HepG2 (cell line): ENCODE results near the gene APOC4. TPM values are rescaled to one million over a fixed set of nuclear protein-coding genes. Genes with fewer than 3 reads are reported as not detected.

Source experiments
- CENPX ChIP-seq: sonication (generic); formaldehyde crosslinking; IDR thresholded peaks from 2 replicates; pipeline ENCODE4 v1.9.0; 2021; ENCODE audit warnings: mild to moderate bottlenecking, missing genetic modification reagents, moderate library complexity
- GABPA ChIP-seq, 2 experiments: IDR thresholded peaks; 2 replicates each; pipeline ENCODE4 v1.6.1; 2011 to 2016; ENCODE audit warnings: low read depth in 2 of 2, low read length in 1 of 2, missing biosample characterization in 1 of 2, missing genetic modification characterization in 1 of 2
- KIAA2018 ChIP-seq: sonication (generic); formaldehyde crosslinking; IDR thresholded peaks from 2 replicates; pipeline ENCODE4 v1.5.0; 2020; ENCODE audit warnings: mild to moderate bottlenecking, missing genetic modification reagents, borderline replicate concordance
- REXO4 ChIP-seq: sonication (generic); formaldehyde crosslinking; IDR thresholded peaks from 2 replicates; pipeline ENCODE4 v1.8.0; 2022; ENCODE audit warnings: missing genetic modification reagents, mild to moderate bottlenecking, borderline replicate concordance
- RFXANK ChIP-seq: IDR thresholded peaks from 2 replicates; pipeline ENCODE4 v1.6.1; 2016
- TARDBP ChIP-seq: sonication (generic); formaldehyde crosslinking; IDR thresholded peaks from 2 replicates; pipeline ENCODE4 v1.8.0; 2022; ENCODE audit warnings: mild to moderate bottlenecking, missing genetic modification reagents
- ZNF180 ChIP-seq: sonication (generic); formaldehyde crosslinking; IDR thresholded peaks from 2 replicates; pipeline ENCODE4 v1.4.0; 2020; ENCODE audit warnings: low read depth, missing genetic modification reagents, borderline replicate concordance
- ZNF235 ChIP-seq: sonication (generic); formaldehyde crosslinking; IDR thresholded peaks from 2 replicates; pipeline ENCODE4 v1.8.1; 2023; ENCODE audit warnings: mild to moderate bottlenecking, missing genetic modification reagents, borderline replicate concordance
- ZNF383 ChIP-seq: sonication (generic); formaldehyde crosslinking; IDR thresholded peaks from 2 replicates; pipeline ENCODE4 v1.4.0; 2020; ENCODE audit warnings: missing genetic modification reagents, mild to moderate bottlenecking, borderline replicate concordance
- ZNF441 ChIP-seq: sonication (generic); formaldehyde crosslinking; IDR thresholded peaks from 2 replicates; pipeline ENCODE4 v1.7.0; 2021; ENCODE audit warnings: missing genetic modification reagents, borderline replicate concordance
- ZNF724P ChIP-seq: sonication (generic); formaldehyde crosslinking; IDR thresholded peaks from 2 replicates; pipeline ENCODE4 v1.8.0; 2022; ENCODE audit warnings: missing genetic modification reagents, borderline replicate concordance
- ZSCAN9 ChIP-seq: IDR thresholded peaks from 2 replicates; pipeline ENCODE4 v1.6.1; 2016; ENCODE audit warnings: borderline replicate concordance
- polyA plus RNA-seq, 8 experiments: library from polyadenylated mRNA; depleted of rRNA in 3 of 8; stranded (reverse) in 7 of 8; unstranded in 1 of 8; fragments of >200 nt; fragmentation: Illumina TruSeq in 4 of 8; extraction: Trizol in 4 of 8; gene quantifications; 2 replicates each; pipeline versions ENCODE4 v1.2.1 to v1.2.3, GENCODE V29; 2011 to 2016; ENCODE audit warnings: low read depth in 4 of 8, missing spikeins in 1 of 8, mixed read lengths in 1 of 8; ENCODE audit not compliant: insufficient read depth in 1 of 8
- total RNA-seq, 5 experiments: library from RNA; depleted of rRNA; stranded (reverse); fragments of >200 nt; fragmentation: Illumina TruSeq; extraction: Trizol; gene quantifications; 2 replicates each; pipeline ENCODE4 v1.2.3, GENCODE V29; 2016; ENCODE audit warnings: low read depth in 1 of 5
- TF ChIP-seq, protein P1 (sequence below): sonication (generic); formaldehyde crosslinking; IDR thresholded peaks from 2 replicates; pipeline ENCODE4 v1.4.0; 2020; ENCODE audit warnings: missing genetic modification reagents, borderline replicate concordance
- TF ChIP-seq, protein P2 (sequence below): sonication (generic); formaldehyde crosslinking; IDR thresholded peaks from 2 replicates; pipeline ENCODE4 v1.4.0; 2020; ENCODE audit warnings: missing genetic modification reagents

Gene APOC4
- total and polyA plus RNA-seq, 2 of the 13 experiments (the other 11 are each of a cell fraction or from before 2014, with no cell fraction given), result 0.46 TPM; not detected in 1

- TF ChIP-seq ZSCAN9 (CRISPR knock-in tag) (peak; percentile 92), ZNF235 (CRISPR knock-in tag) (no peak), CENPX (no peak), ZNF441 (CRISPR knock-in tag) (peak; percentile 64; the same call in 1 of the 2 replicates), KIAA2018 (CRISPR knock-in tag) (no peak), GABPA (IDR thresholded peaks at IDR 0.05; ENCODE audit: low read depth, low read length) (0 out of 2 replicates have a peak, but pooled peaks have one; percentile 12), GABPA (CRISPR knock-in tag; IDR thresholded peaks at IDR 0.05; ENCODE audit: low read depth) (peak; percentile 78), ZNF180 (CRISPR knock-in tag) (no peak), RFXANK (CRISPR knock-in tag) (peak; percentile 98), TARDBP (CRISPR knock-in tag) (peak; percentile 99), REXO4 (CRISPR knock-in tag) (no peak), ZNF724P (CRISPR knock-in tag) (peak; percentile 84; the same call in 1 of the 2 replicates), ZNF383 (CRISPR knock-in tag) (no peak)
- TF ChIP-seq, protein P1, sequence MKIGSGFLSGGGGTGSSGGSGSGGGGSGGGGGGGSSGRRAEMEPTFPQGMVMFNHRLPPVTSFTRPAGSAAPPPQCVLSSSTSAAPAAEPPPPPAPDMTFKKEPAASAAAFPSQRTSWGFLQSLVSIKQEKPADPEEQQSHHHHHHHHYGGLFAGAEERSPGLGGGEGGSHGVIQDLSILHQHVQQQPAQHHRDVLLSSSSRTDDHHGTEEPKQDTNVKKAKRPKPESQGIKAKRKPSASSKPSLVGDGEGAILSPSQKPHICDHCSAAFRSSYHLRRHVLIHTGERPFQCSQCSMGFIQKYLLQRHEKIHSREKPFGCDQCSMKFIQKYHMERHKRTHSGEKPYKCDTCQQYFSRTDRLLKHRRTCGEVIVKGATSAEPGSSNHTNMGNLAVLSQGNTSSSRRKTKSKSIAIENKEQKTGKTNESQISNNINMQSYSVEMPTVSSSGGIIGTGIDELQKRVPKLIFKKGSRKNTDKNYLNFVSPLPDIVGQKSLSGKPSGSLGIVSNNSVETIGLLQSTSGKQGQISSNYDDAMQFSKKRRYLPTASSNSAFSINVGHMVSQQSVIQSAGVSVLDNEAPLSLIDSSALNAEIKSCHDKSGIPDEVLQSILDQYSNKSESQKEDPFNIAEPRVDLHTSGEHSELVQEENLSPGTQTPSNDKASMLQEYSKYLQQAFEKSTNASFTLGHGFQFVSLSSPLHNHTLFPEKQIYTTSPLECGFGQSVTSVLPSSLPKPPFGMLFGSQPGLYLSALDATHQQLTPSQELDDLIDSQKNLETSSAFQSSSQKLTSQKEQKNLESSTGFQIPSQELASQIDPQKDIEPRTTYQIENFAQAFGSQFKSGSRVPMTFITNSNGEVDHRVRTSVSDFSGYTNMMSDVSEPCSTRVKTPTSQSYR, result peak; percentile 100
- TF ChIP-seq, protein P2, sequence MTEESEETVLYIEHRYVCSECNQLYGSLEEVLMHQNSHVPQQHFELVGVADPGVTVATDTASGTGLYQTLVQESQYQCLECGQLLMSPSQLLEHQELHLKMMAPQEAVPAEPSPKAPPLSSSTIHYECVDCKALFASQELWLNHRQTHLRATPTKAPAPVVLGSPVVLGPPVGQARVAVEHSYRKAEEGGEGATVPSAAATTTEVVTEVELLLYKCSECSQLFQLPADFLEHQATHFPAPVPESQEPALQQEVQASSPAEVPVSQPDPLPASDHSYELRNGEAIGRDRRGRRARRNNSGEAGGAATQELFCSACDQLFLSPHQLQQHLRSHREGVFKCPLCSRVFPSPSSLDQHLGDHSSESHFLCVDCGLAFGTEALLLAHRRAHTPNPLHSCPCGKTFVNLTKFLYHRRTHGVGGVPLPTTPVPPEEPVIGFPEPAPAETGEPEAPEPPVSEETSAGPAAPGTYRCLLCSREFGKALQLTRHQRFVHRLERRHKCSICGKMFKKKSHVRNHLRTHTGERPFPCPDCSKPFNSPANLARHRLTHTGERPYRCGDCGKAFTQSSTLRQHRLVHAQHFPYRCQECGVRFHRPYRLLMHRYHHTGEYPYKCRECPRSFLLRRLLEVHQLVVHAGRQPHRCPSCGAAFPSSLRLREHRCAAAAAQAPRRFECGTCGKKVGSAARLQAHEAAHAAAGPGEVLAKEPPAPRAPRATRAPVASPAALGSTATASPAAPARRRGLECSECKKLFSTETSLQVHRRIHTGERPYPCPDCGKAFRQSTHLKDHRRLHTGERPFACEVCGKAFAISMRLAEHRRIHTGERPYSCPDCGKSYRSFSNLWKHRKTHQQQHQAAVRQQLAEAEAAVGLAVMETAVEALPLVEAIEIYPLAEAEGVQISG, result peak; percentile 92
Observed at GRCh38 chr19:44925114-44925891, 16.7 kb upstream of the APOC4 start (continued).
